ENCODE measurements around the gene WDR46.

Gene WDR46

DNA sequence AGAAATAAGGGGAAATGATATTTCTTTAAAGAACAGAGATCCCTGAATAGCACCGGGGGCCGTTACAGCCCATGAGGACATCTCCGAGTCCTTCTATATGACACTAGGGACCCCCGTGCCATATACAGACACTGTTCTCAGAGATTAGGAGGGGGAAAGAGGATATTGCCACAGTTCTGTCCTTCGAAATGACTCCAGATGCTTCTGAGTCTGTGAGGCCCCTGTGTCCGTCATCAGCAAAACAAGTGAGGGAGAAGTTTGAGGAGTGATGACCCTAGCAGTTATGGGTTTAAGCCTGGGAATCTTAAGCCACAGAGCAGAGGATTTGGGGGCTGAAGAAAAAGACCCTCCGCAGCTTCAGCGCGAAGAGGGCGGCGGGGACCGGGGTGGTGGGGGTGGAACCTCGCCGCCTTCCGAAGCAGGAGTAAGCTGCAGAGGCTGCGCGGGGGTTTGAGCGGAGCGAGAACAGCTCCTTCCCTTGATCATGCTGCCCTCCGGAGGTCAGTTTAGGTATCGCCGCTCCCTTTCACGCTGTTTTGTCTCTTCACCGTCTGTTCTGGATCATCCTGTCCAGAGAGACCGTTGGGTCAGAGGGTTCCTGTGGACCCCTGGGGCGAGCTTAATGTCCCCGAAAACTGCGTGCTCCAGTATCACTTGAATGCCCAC is 40.9 kb downstream of the WDR46 start:
- peak; percentile 89 for DNase-seq (ENCODE audit: low read depth)
- peak overlapping the region; percentile 79 for H3K4me3 ChIP-seq (replicated peaks; ENCODE audit: low read depth, low read length)
- TF ChIP-seq, protein P1, sequence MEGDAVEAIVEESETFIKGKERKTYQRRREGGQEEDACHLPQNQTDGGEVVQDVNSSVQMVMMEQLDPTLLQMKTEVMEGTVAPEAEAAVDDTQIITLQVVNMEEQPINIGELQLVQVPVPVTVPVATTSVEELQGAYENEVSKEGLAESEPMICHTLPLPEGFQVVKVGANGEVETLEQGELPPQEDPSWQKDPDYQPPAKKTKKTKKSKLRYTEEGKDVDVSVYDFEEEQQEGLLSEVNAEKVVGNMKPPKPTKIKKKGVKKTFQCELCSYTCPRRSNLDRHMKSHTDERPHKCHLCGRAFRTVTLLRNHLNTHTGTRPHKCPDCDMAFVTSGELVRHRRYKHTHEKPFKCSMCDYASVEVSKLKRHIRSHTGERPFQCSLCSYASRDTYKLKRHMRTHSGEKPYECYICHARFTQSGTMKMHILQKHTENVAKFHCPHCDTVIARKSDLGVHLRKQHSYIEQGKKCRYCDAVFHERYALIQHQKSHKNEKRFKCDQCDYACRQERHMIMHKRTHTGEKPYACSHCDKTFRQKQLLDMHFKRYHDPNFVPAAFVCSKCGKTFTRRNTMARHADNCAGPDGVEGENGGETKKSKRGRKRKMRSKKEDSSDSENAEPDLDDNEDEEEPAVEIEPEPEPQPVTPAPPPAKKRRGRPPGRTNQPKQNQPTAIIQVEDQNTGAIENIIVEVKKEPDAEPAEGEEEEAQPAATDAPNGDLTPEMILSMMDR (IDR thresholded peaks at IDR 0.05; ENCODE audit: low read length, missing control alignments): peak; percentile 87

DNA sequence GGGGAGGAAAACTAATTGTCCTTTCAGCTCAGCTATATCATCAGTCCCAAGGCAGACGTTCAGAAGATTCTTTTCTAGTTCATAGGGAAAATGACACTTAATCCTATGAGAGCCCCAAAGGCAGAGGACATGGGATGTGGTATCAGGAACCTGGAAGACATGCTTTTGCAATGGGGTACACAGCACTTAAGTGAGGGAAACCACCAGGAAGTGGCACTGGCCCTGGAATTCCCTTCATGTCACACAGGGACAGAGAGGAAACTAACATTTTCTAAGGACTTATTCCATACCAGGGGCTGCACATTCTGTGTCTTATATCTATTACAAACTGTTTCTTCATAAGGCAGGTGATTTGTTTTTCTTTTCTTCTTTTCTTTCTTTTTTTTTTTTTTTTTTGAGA is 45.6 kb downstream of the WDR46 start:
- TF ChIP-seq, protein P1 (IDR thresholded peaks at IDR 0.05; ENCODE audit: low read length, missing control alignments): no peak
- no peak overlapping the region for H3K4me3 ChIP-seq (replicated peaks; ENCODE audit: low read depth, low read length)
- no peak for DNase-seq (ENCODE audit: low read depth)

DNA sequence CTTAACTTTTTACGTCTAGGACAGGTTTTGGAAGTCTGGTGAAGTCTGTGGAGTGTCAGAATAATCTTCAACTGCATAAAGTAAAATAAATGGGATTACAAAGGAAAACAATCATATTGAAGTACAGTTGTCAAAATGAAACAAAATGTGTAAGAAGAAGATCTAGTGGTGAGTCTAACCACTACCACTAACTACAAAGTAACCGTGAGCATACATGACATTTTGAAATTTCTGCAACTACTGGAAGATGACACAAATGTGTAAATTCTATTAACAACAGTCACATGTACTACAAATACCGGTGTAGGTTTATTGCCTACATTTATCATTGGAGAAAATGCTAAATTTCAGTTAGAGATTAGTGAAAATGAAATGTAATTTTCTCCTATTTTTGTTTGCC is 47.1 kb downstream of the WDR46 start:
- no peak for DNase-seq (ENCODE audit: low read depth)
- TF ChIP-seq, protein P1 (IDR thresholded peaks at IDR 0.05; ENCODE audit: low read length, missing control alignments): no peak
- no peak overlapping the region for H3K4me3 ChIP-seq (replicated peaks; ENCODE audit: low read depth, low read length)

DNA sequence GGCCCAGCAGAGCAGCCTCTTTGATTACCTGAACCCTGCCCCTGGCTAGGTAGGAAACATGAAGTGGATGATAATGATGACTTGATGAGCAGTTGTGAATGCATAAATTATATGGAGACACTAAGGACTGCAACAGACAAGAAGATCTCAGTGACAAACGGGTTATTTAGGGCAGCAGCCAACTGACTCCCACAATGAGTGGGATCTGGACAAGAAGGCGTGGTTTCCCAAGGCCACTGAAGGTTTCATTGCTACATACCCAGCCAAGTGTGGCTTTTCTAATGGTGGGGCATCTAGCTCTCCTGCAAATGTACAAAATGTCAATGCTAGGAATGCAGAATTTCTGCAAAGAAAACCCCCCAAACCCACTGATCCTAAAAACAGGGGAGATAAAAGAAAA is 51.3 kb downstream of the WDR46 start:
- DNase-seq (ENCODE audit: low read depth): no peak
- TF ChIP-seq, protein P1 (IDR thresholded peaks at IDR 0.05; ENCODE audit: low read length, missing control alignments): no peak
- H3K4me3 ChIP-seq (replicated peaks; ENCODE audit: low read depth, low read length): no peak overlapping the region

DNA sequence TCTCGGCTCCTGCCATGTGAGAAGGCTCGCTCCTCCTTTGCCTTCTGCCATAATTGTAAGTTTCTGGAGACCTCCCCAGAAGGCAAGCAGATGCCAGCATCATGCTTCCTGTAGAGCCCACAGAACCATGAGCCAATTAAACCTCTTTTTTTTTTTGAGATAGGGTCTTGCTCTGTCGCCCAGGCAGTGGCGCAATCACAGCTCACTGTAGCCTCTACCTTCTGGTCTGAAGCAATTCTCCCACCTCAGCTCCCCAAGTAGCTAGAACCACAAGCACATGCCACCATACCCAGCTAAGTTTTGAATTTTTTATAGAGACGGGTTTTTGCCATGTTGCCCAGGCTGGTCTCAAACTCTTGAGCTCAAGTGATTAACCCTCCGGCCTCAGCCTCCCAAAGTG is 52.2 kb downstream of the WDR46 start:
- no peak overlapping the region for H3K4me3 ChIP-seq (replicated peaks; ENCODE audit: low read depth, low read length)
- DNase-seq (ENCODE audit: low read depth): no peak
- TF ChIP-seq, protein P1 (IDR thresholded peaks at IDR 0.05; ENCODE audit: low read length, missing control alignments): no peak

DNA sequence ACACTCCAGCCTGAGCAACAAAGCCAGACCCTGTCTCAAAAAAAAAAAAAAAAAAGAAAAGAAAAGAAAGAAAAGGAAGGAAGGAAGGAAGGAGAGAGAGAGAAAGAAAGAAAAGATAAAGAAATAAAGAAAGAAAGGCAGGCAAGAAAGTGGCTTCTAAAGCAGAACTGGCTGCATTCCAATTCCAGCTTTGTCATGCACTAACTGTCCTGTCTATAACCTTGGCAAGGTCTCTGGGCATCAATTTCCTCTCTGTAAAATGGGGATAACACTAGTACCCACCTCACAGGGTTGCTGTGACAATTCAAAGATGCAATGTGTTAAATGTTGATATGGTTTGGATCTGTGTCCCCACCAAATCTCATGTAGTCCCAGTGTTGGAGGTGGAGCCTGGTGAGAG is 52.7 kb downstream of the WDR46 start:
- no peak overlapping the region for H3K4me3 ChIP-seq (replicated peaks; ENCODE audit: low read depth, low read length)
- TF ChIP-seq, protein P1 (IDR thresholded peaks at IDR 0.05; ENCODE audit: low read length, missing control alignments): no peak
- DNase-seq (ENCODE audit: low read depth): no peak

DNA sequence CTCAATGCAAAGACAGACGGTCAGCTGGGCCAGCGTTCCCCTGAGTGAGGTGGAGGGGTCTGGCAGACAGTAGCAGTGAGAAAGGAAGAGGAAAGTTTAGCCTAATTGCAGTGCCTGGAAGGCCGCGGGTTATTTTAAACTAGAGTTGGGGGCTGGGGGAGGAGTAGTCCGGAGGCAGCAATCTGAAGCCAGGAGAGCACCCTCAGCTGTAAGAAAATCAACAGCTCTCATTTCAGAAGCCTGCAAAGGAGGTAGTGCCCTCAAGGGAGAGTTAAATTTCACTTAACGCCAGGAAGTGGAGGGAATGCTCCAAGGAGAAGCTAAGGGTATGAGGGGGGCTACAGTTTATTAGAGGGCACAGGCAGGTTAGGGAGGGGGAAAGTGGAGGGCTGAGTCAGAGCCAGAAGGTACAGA is 53.8 kb downstream of the WDR46 start:
- no peak for DNase-seq (ENCODE audit: low read depth)

More for the DNA sequence above, 53.8 kb downstream of the WDR46 start:
- H3K4me3 ChIP-seq (replicated peaks; ENCODE audit: low read depth, low read length): no peak overlapping the region
- TF ChIP-seq, protein P1 (IDR thresholded peaks at IDR 0.05; ENCODE audit: low read length, missing control alignments): no peak

All from fibroblast of pulmonary artery (primary cell).